CD4-positive, alpha-beta T cell treated with Interleukin-15 for 4 hours (primary cell): Measurements from ENCODE around the gene NCBP1.

Experiments
- DNase-seq: peaks from one replicate; pipeline ENCODE4 v3.0.0-alpha.2; 2020; ENCODE audit warnings: low spot score

NCBP1 gene

GRCh38 chr9:97623946-97624345 is 9.7 kb upstream of the NCBP1 start:
- DNase-seq = no peak

- DNase-seq = no peak
Measured at GRCh38 chr9:97625620-97626019, 8.0 kb upstream of the NCBP1 start.

- no peak for DNase-seq
Measured at GRCh38 chr9:97627624-97628023, 6.0 kb upstream of the NCBP1 start.

- no peak for DNase-seq
Measured at GRCh38 chr9:97628668-97629067, 5.0 kb upstream of the NCBP1 start.

- no peak for DNase-seq
Measured at GRCh38 chr9:97629156-97629555, 4.5 kb upstream of the NCBP1 start.

DNA sequence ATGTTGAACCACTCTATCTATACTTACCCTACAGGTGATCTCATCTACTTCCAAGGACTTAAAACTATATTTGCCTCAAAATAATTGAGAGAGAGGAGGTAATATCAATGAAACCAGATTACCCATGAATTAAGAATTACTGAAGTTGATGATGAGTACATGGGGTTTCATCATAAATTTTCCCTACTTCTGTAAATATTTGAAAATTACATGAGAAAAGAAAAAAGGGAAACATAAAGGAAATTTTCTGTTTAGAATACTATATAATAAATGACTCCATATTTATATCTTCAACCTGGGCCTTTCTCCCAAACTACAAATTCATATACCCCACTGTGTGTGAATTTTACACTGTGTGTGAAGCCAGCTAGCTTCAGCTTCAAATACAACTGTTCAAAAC is 3.0 kb upstream of the NCBP1 start:
- DNase-seq = no peak

GRCh38 chr9:97632248-97632984 is 1.2 kb upstream of the NCBP1 start:
- DNase-seq = no peak

- DNase-seq = no peak
Measured at GRCh38 chr9:97633859-97634490, 354 bp downstream of the NCBP1 start.

GRCh38 chr9:97635026-97635425 is 1.4 kb downstream of the NCBP1 start:
- no peak for DNase-seq

- DNase-seq = no peak
Measured at GRCh38 chr9:97636903-97637302, 3.3 kb downstream of the NCBP1 start.

DNA sequence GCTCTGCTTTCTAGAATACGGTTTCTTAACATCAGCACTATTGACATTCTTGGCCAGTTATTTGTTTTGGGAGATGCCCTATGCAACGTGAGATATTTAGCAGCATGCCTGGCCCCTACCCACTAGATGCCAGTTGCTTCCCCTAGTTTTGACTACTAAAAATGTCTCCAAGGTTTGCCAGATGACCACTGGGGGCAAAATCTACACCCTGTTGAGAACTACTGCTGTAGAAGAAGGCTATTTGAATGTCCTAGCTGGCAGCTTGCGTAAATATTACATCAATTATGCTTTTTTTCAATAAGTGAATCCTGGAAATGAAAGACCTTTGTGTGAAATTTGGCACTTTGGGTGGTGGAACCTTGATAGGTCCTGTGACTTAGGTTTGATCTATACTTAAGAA is 5.0 kb downstream of the NCBP1 start:
- DNase-seq = no peak

GRCh38 chr9:97640325-97640724 is 6.7 kb downstream of the NCBP1 start:
- no peak for DNase-seq

GRCh38 chr9:97645720-97646119 is 12.1 kb downstream of the NCBP1 start:
- no peak for DNase-seq

- no peak for DNase-seq
Measured at GRCh38 chr9:97647996-97648395, 14.4 kb downstream of the NCBP1 start.

DNA sequence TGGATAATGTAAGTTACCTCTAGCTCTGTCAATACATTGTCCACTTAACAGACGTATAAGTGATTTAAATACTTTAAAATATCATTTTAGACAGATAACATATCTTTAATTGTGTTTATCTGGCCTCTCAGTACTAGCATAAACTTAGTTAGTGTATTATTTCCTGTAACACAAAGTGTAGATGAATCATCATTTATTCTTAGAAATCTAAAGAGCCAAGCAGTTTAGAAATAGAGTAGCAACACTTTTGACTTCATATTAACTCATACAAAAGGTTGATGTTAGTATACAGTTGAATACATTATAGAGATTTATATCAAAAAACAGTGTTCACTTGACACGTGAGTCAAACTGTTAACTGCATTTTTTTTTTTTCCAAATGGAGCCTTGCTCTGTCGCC is 18.0 kb downstream of the NCBP1 start:
- DNase-seq = no peak

- DNase-seq = no peak
Measured at GRCh38 chr9:97658707-97659106, 25.1 kb downstream of the NCBP1 start.

- DNase-seq = no peak
Measured at GRCh38 chr9:97659771-97660170, 26.1 kb downstream of the NCBP1 start.

DNA sequence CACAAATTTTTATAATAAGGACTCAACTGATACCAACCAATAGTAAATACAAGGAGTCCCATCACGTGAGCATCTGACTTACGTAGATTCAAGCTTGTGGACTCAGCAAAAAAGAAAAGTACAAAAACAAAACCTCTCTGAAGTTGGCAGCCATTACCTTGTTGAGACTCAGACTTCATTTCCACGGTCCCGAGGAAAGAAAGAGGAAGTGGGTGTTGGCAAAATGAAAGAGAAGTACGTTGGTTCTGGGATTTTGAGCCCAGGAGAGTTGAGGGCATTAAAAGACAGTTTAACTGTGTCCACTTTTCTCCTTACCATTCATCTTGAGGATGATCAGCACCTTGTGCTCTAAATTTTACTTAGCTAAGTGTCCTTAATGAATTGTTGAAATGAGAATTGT is 26.7 kb downstream of the NCBP1 start:
- no peak for DNase-seq

GRCh38 chr9:97660847-97661246 is 27.2 kb downstream of the NCBP1 start:
- no peak for DNase-seq

DNA sequence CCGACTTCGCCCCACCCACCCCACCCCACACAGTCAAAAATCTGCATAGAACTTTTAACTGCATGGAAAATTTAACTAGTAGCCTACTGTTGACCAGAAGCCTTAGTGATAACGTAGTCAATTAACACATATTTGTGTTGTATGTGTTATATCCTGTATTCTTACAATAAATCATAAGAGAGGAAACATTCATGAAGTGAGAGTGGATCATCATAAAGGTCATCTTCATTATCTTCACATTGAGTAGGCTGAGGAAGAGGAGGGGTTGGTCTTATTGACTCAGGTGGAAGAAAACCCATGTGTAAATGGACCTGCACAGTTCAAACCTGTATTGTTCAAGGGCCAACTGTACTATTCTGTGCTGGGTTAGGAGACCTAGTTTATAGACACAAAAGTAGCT is 32.1 kb downstream of the NCBP1 start:
- DNase-seq = no peak

GRCh38 chr9:97666907-97667686 is 33.5 kb downstream of the NCBP1 start:
- DNase-seq = no peak

GRCh38 chr9:97668485-97668884 is 34.9 kb downstream of the NCBP1 start:
- DNase-seq = no peak

- no peak for DNase-seq
Measured at GRCh38 chr9:97670586-97670985, 37.0 kb downstream of the NCBP1 start.
